MM.1S (cell line): ENCODE results near the gene ACVR1.

ENCODE experiments used
- CTCF ChIP-seq: fragments of 300-600 bp; sonication (generic); IDR thresholded peaks from 2 replicates; pipeline ENCODE4 v1.5.1; 2016; ENCODE audit warnings: antibody characterized with exemption, low read length, mixed read lengths
- EZH2phosphoT487 ChIP-seq: fragments of 300-600 bp; sonication (generic); IDR thresholded peaks from 2 replicates; pipeline ENCODE4 v1.6.1; 2018; ENCODE audit warnings: antibody characterized with exemption, low read length

GRCh38 chr2:157840568-157841156 is 35.5 kb downstream of the ACVR1 start:
- TF ChIP-seq CTCF (no peak), EZH2phosphoT487 (no peak)
